K562 (cell line): Measurements from ENCODE around the gene XCL1. TPM values are rescaled to one million over a fixed set of nuclear protein-coding genes. Genes with fewer than 3 reads are reported as not detected.

Experiments
- ATAC-seq: fragments of 200-7000 bp; cut with Tn5 transposase; 3 replicates; pipeline ENCODE4 v1.9.1; 2020; ENCODE audit warnings: moderate library complexity
- BruUV-seq: library from RNA; stranded (reverse); fragments of 400-500 nt; replicated peaks from 2 replicates; lab custom pipeline; 2021; lab: Mats Ljungman, UMichigan
- CTCF ChIA-PET: fragments of 300-600 bp; formaldehyde crosslinking; extraction: SDS; loops from one replicate; lab custom pipeline; 2021; ENCODE audit warnings: low intra/inter-chr PET ratio; lab: Yijun Ruan, JAX
- POLR2A ChIA-PET: fragments of 300-600, 350-650 bp; sonication (Branson Sonifier 250); formaldehyde crosslinking; extraction: SDS; loops from one replicate; lab custom pipeline; 2021; ENCODE audit warnings: antibody characterized with exemption, inconsistent platforms; lab: Yijun Ruan, JAX
- DNase-seq, 4 experiments: peaks; one replicate each; pipeline versions ENCODE4 v3.0.0 to v3.0.0-alpha.2; 2011 to 2018; ENCODE audit warnings: low spot score in 3 of 4, mixed read lengths in 3 of 4; ENCODE audit errors: extremely low read depth in 1 of 4
- FAIRE-seq: peaks from 2 replicates; lab custom pipeline; 2011; peaks lifted over from hg19 to GRCh38; lab: Jason Lieb, UNC
- H2AFZ ChIP-seq: 2 replicates; pipeline ENCODE4 v1.6.0; 2011; ENCODE audit warnings: low read depth, low read length, control low read depth, inconsistent platforms
- H3K27ac ChIP-seq: fragments of 200-600 bp; 3 replicates; pipeline ENCODE4 v1.8.0; 2011; ENCODE audit warnings: low read depth, mild to moderate bottlenecking, control low read depth, inconsistent platforms, low read length, moderate library complexity, mixed read lengths; ENCODE audit errors: extremely low read depth
- H3K27me3 ChIP-seq, 2 experiments: fragments of 300-600 bp in 1 of 2; 2 replicates in 1 of 2; 3 replicates in 1 of 2; pipeline versions ENCODE4 v1.6.0 to v1.8.0; 2011; ENCODE audit warnings: inconsistent platforms in 2 of 2, low read length in 2 of 2, mild to moderate bottlenecking in 1 of 2, mixed read lengths in 1 of 2, moderate library complexity in 1 of 2; ENCODE audit not compliant: control insufficient read depth in 2 of 2, insufficient read depth in 2 of 2
- H3K36me3 ChIP-seq: fragments of 300-600 bp; 3 replicates; pipeline ENCODE4 v1.8.0; 2011; ENCODE audit warnings: mild to moderate bottlenecking, low read length, inconsistent platforms; ENCODE audit not compliant: control insufficient read depth, insufficient read depth
- H3K4me1 ChIP-seq, 2 experiments: fragments of 200-600 bp in 1 of 2; replicated peaks in 1 of 2; 2 replicates in 1 of 2; 3 replicates in 1 of 2; pipeline versions ENCODE4 v1.5.1 to v1.8.0; 2011; ENCODE audit warnings: inconsistent platforms in 2 of 2, low read length in 2 of 2, mild to moderate bottlenecking in 1 of 2, mixed read lengths in 1 of 2, moderate library complexity in 1 of 2; ENCODE audit not compliant: control insufficient read depth in 2 of 2, insufficient read depth in 2 of 2
- H3K4me2 ChIP-seq: 2 replicates; pipeline ENCODE4 v1.6.1; 2011; ENCODE audit warnings: low read length, control low read depth, inconsistent platforms, mixed read lengths; ENCODE audit not compliant: insufficient read depth
- H3K4me3 ChIP-seq: fragments of 200-600 bp; sonication (generic), shearing (Covaris generic); 2 replicates; pipeline ENCODE4 v1.5.1; 2016; ENCODE audit warnings: control low read depth, inconsistent platforms
- H3K79me2 ChIP-seq: fragments of 200-600 bp; 3 replicates; pipeline ENCODE4 v1.8.0; 2011; ENCODE audit warnings: low read length, inconsistent platforms; ENCODE audit not compliant: control insufficient read depth, insufficient read depth
- H3K9ac ChIP-seq, 2 experiments: 2 replicates each; pipeline versions ENCODE4 v1.6.0 to v1.6.1; 2011; ENCODE audit warnings: low read depth in 2 of 2, low read length in 2 of 2, control low read depth in 1 of 2, inconsistent platforms in 1 of 2, mild to moderate bottlenecking in 1 of 2, mixed read lengths in 1 of 2; ENCODE audit not compliant: insufficient read depth in 1 of 2
- H3K9me1 ChIP-seq: one replicate; pipeline ENCODE4 v1.6.0; 2011; ENCODE audit warnings: inconsistent platforms, mild to moderate bottlenecking, low read length, moderate library complexity; ENCODE audit not compliant: control insufficient read depth, insufficient read depth
- H3K9me3 ChIP-seq: replicated peaks from 2 replicates; pipeline ENCODE4 v1.5.1; 2011; ENCODE audit warnings: low read depth, low read length, inconsistent platforms; ENCODE audit not compliant: control insufficient read depth, insufficient read depth
- H4K20me1 ChIP-seq: replicated peaks from 2 replicates; pipeline ENCODE4 v1.6.1; 2011; ENCODE audit warnings: low read length, inconsistent platforms, mixed read lengths; ENCODE audit not compliant: control insufficient read depth, insufficient read depth
- CHD2 ChIP-seq: IDR thresholded peaks from 2 replicates; pipeline ENCODE4 v1.6.1; 2011; ENCODE audit warnings: low read depth, low read length
- ELF2 ChIP-seq: fragments of 250-450 bp; sonication (Bioruptor Pico); IDR thresholded peaks from 2 replicates; pipeline ENCODE4 v1.5.0; 2021; ENCODE audit warnings: mild to moderate bottlenecking
- MYNN ChIP-seq, 2 experiments: sonication (generic); formaldehyde crosslinking in 1 of 2; IDR thresholded peaks; 2 replicates each; pipeline versions ENCODE4 v1.5.0 to v1.6.1; 2016 to 2020; ENCODE audit warnings: antibody characterized with exemption in 1 of 2, missing genetic modification reagents in 1 of 2
- PHB2 ChIP-seq: fragments of 450-650 bp; IDR thresholded peaks from 2 replicates; pipeline ENCODE4 v1.6.1; 2017; ENCODE audit warnings: low read depth
- TCF3 ChIP-seq: sonication (generic); formaldehyde crosslinking; IDR thresholded peaks from 2 replicates; pipeline ENCODE4 v1.4.0; 2020; ENCODE audit warnings: mild to moderate bottlenecking, missing genetic modification reagents
- TEAD4 ChIP-seq, 2 experiments: sonication (generic) in 1 of 2; formaldehyde crosslinking in 1 of 2; IDR thresholded peaks; 2 replicates each; pipeline versions ENCODE4 v1.6.1 to v1.8.0; 2012 to 2022; ENCODE audit warnings: borderline replicate concordance in 1 of 2, inconsistent platforms in 1 of 2, low read length in 1 of 2, mild to moderate bottlenecking in 1 of 2, missing genetic modification reagents in 1 of 2
- TFAM ChIP-seq: fragments of 250-450 bp; sonication (Bioruptor Pico); conservative IDR thresholded peaks from 2 replicates; pipeline ENCODE4 v1.5.0; 2021; ENCODE audit warnings: mild to moderate bottlenecking, moderate library complexity
- ZKSCAN1 ChIP-seq: fragments of 150-350 bp; IDR thresholded peaks from 2 replicates; pipeline ENCODE4 v1.6.1; 2016; ENCODE audit warnings: low read depth, low read length
- ZNF311 ChIP-seq: fragments of 250-450 bp; sonication (Bioruptor Pico); IDR thresholded peaks from 2 replicates; pipeline ENCODE4 v1.4.0; 2020; ENCODE audit warnings: mild to moderate bottlenecking, moderate library complexity
- ZNF507 ChIP-seq: conservative IDR thresholded peaks from 2 replicates; pipeline ENCODE4 v1.6.1; 2017; ENCODE audit warnings: missing genetic modification characterization, missing compliant biosample characterization
- ZNF586 ChIP-seq: fragments of 450-650 bp; formaldehyde crosslinking; conservative IDR thresholded peaks from 2 replicates; pipeline ENCODE4 v1.4.0; 2020; ENCODE audit warnings: mild to moderate bottlenecking, moderate library complexity
- ZNF699 ChIP-seq: fragments of 250-450 bp; sonication (Bioruptor Pico); IDR thresholded peaks from 2 replicates; pipeline ENCODE4 v1.8.0; 2021; ENCODE audit warnings: mild to moderate bottlenecking, moderate library complexity; ENCODE audit not compliant: insufficient replicate concordance
- WGBS: fragments of 100-300 bp; shearing (Covaris generic); methylation state at CpG from one replicate; pipeline ENCODE4 v1.1.6; 2016; ENCODE audit warnings: low coverage, mixed read lengths; ENCODE audit not compliant: insufficient coverage; ENCODE audit errors: missing lambda C conversion rate; 5-methylcytosine and 5-hydroxymethylcytosine counted together
- in situ Hi-C: fragments of 300-500 bp; cut with MboI; formaldehyde crosslinking; loops from 4 replicates; pipeline ENCODE4 v1.15.0; 2018; ENCODE audit warnings: inconsistent platforms, mixed read lengths
- intact Hi-C: fragments of 100-400 bp; cut with micrococcal nuclease; formaldehyde crosslinking; loops from 2 replicates; pipeline ENCODE4 v1.14.2; 2022
- polyA plus RNA-seq, 8 experiments: library from polyadenylated mRNA; depleted of rRNA in 4 of 8; stranded (reverse) in 5 of 8; unstranded in 3 of 8; fragments of >200 nt; fragmentation: Nextera tagmentation in 2 of 8; fragmentation: Illumina TruSeq in 1 of 8; extraction: Ambion mirVana in 2 of 8; extraction: Trizol in 1 of 8; gene quantifications; 2 replicates each; pipeline versions ENCODE4 v1.2.1 to v1.2.3, GENCODE V29; 2011 to 2014; ENCODE audit warnings: inconsistent platforms in 1 of 8, missing spikeins in 1 of 8
- total RNA-seq, 7 experiments: library from RNA; depleted of rRNA in 6 of 7; stranded (reverse); fragments of >200 nt in 6 of 7; fragmentation: Illumina TruSeq in 2 of 7; extraction: Trizol in 2 of 7; gene quantifications; 2 replicates each; pipeline versions ENCODE4 v1.2.1 to v1.2.3, GENCODE V29; 2011 to 2021; ENCODE audit warnings: low replicate concordance in 1 of 7
- TF ChIP-seq, protein P1 (sequence below), 2 experiments: fragments of 450-650 bp in 1 of 2; sonication (generic) in 1 of 2; formaldehyde crosslinking in 1 of 2; IDR thresholded peaks in 1 of 2; conservative IDR thresholded peaks in 1 of 2; 2 replicates each; pipeline versions ENCODE4 v1.6.1 to v1.8.1; 2016 to 2023; ENCODE audit warnings: mild to moderate bottlenecking in 2 of 2, moderate library complexity in 2 of 2, inconsistent platforms in 1 of 2, missing genetic modification reagents in 1 of 2
- TF ChIP-seq, protein P2 (sequence below): fragments of 450-650 bp; formaldehyde crosslinking; conservative IDR thresholded peaks from 2 replicates; pipeline ENCODE4 v1.4.0; 2022; ENCODE audit warnings: mild to moderate bottlenecking, missing genetic modification characterization

The XCL1 gene
- total and polyA plus RNA-seq, 9 of the 15 experiments (the other 6 are each of a cell fraction or from before 2014, with no cell fraction given): 0.06 to 0.09 (median 0.06) TPM; not detected in 6

GRCh38 chr1:168561989-168562388 lies 14.4 kb upstream of the XCL1 start:
- no TSS peak for BruUV-seq
- Histone ChIP-seq H3K9me1 (no peaks in the 10 kb centered on the region), H3K9ac (no peak overlapping the region), H3K9me3 (no peaks in the 10 kb centered on the region), H2AFZ (no peak overlapping the region), H3K79me2 (no peaks in the 10 kb centered on the region), H4K20me1 (no peaks in the 10 kb centered on the region), H3K4me2 (no peak overlapping the region), H3K27ac (no peak overlapping the region), H3K36me3 (no peaks in the 10 kb centered on the region), H3K4me3 (no peak overlapping the region), H3K27me3 (no peaks in the 10 kb centered on the region), H3K4me1 (no peaks in the 10 kb centered on the region)
- ChIA-PET POLR2A (no interaction called here), CTCF (no interaction called here)
- DNase-seq (no peak), ATAC-seq (no peak), FAIRE-seq (no peak)
- intact Hi-C loops (no loop called here), in situ Hi-C loops (no loop called here)
- WGBS: 0% methylated on average over 2 of the region's 2 CpGs
- TF ChIP-seq ZNF586 (CRISPR knock-in tag): no peak
- TF ChIP-seq, protein P1, sequence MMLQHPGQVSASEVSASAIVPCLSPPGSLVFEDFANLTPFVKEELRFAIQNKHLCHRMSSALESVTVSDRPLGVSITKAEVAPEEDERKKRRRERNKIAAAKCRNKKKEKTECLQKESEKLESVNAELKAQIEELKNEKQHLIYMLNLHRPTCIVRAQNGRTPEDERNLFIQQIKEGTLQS (IDR thresholded peaks at IDR 0.05): no peak
- TF ChIP-seq, protein P1 (CRISPR knock-in tag; conservative IDR thresholded peaks at IDR 0.05): no peak
- TF ChIP-seq ZKSCAN1: no peak
- no peak for TF ChIP-seq ZNF311 (CRISPR knock-in tag)
- TF ChIP-seq, protein P2, sequence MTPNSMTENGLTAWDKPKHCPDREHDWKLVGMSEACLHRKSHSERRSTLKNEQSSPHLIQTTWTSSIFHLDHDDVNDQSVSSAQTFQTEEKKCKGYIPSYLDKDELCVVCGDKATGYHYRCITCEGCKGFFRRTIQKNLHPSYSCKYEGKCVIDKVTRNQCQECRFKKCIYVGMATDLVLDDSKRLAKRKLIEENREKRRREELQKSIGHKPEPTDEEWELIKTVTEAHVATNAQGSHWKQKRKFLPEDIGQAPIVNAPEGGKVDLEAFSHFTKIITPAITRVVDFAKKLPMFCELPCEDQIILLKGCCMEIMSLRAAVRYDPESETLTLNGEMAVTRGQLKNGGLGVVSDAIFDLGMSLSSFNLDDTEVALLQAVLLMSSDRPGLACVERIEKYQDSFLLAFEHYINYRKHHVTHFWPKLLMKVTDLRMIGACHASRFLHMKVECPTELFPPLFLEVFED (CRISPR knock-in tag): no peak
- TF ChIP-seq ZNF699: no peak
- TF ChIP-seq TEAD4 (IDR thresholded peaks at IDR 0.05; ENCODE audit: low read length): no peak
- TF ChIP-seq TEAD4 (CRISPR knock-in tag; IDR thresholded peaks at IDR 0.05; ENCODE audit: borderline replicate concordance): no peak
- no peak for TF ChIP-seq ZNF507 (tag)
- TF ChIP-seq TFAM (CRISPR knock-in tag): no peak
- TF ChIP-seq CHD2: no peak
- TF ChIP-seq TCF3 (CRISPR knock-in tag): no peak
- no peak for TF ChIP-seq PHB2
- TF ChIP-seq MYNN (IDR thresholded peaks at IDR 0.05): no peak
- TF ChIP-seq MYNN (CRISPR knock-in tag; IDR thresholded peaks at IDR 0.05): no peak
- TF ChIP-seq ELF2 (CRISPR knock-in tag): no peak
